Pons (tissue), 1 donor: ENCODE data around the gene CDH5.

Source experiments
- DNase-seq: peaks from one replicate; pipeline ENCODE4 v3.0.0-alpha.2; 2016; ENCODE audit warnings: low spot score

CDH5 gene

GRCh38 chr16:66416939-66417700 is 50.6 kb downstream of the CDH5 start:
- no peak for DNase-seq

GRCh38 chr16:66418165-66418962 is 51.9 kb downstream of the CDH5 start:
- no peak for DNase-seq

- DNase-seq = no peak
These were observed 53.0 kb downstream of the CDH5 start for GRCh38 chr16:66419527-66419926.

- DNase-seq = no peak
These were observed 53.9 kb downstream of the CDH5 start for GRCh38 chr16:66420396-66420795.

DNA sequence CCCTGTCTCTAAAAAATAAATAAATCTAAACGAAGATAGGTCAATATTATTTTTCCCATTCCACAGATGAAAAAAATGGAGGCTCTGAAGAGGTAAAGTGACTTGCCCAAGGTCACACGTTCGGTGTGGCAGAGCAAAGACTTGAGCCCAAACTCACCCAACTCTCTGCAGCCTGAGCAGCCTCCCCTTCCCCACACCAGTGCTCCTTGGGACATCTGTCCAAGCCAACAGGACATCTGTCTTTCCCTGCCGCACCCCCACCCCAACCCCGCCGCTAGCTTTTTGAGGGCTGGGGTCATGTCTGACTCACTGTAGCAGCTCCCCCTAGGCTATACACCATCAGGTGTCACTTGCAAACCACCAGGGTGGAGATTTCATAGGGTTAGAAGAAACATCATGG is 55.4 kb downstream of the CDH5 start:
- DNase-seq = no peak

DNA sequence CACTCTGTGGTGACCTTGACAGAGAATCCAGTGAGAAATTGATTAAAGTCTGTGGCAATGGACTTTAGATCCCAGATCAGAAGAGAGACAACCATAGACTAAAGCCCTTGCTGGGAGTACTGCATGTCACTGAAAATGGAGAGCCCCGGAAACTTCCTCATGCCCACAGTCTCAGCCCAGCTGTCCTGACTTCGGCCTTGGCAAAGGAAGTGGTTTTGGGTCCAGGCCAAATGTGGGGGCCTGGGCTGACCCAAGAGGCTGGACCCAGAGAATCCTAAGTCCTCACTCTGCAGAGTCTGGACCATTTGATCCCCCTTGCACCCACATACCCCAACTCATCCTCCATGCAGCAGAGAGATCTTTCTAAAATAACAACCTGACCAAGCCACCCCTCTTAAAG is 55.9 kb downstream of the CDH5 start:
- DNase-seq = peak; percentile 11

DNA sequence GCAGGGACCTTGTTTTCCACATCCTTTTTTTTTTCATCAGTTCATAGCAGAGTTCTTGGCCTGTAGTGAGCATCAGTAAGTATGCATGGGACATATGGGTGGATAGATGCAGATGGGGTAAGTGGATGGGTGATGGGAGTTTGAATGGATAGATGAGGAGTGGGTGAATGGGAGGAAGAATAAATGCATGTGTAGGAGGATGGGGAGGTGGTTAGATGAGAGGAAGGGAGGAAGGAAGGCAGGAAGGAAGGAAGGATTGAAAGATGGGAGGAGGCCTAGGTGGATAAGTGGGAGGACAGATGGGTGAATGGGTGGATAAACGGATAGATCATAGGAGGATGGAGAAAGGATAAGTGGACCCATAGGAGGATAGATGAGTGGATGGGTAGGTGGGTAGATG is 56.7 kb downstream of the CDH5 start:
- DNase-seq = no peak

- no peak for DNase-seq
These were observed 59.2 kb downstream of the CDH5 start for GRCh38 chr16:66425651-66426050.

DNA sequence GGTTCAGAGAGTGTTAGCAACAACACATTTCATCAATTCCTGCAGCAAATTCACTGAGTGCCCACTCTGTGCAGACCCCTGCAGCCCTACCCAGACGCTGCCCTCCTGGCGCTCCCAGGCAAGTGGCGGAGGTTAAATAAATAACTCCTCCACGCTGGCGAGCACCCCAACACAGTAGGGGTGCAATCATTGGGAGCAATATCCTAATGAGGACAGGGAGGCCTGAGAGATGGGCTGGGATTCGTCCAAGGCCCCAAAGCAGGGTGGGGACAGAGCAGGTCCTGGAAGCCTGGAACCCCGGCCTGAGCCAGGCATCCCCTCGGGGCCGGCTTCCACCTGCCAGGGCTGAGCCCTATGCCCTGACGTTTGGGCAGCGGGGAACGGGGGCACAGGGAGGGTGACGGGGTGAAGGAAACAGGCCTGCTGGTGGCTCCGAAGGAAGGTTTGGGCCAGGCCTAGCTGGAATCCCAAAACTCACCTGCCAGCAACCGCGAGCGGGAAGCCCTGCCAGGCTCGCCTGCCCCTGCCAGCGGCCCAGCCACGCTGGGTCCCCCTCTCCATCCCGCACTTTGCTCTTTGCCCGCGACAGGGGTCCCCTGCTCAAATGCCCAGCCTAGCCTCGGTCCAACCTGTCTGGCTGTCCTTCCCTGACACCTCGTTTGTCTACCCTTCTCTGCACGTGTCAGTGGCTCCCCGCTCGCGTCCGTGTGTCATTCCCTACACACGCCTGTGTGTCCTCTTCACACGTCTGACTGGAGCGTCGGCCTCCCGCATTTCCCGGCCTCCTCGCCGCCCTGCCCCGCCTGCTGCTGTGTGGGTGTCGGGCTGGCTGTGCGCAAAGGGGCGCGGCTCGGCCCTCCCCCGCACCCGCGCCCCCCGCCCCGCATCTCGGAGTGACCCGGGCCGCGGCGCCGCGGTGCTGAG is 59.9 kb downstream of the CDH5 start:
- DNase-seq = no peak

GRCh38 chr16:66427036-66427860 is 60.8 kb downstream of the CDH5 start, which contains the start of gene BEAN1:
Gene BEAN1, plus strand, starts transcription at chr16:66427295. Its CDS starts 10,382 bp downstream, at chr16:66437677.
- no peak for DNase-seq

- DNase-seq = no peak
These were observed 61.6 kb downstream of the CDH5 start for GRCh38 chr16:66427871-66428681.

GRCh38 chr16:66428682-66429251 is 62.3 kb downstream of the CDH5 start:
- no peak for DNase-seq

DNA sequence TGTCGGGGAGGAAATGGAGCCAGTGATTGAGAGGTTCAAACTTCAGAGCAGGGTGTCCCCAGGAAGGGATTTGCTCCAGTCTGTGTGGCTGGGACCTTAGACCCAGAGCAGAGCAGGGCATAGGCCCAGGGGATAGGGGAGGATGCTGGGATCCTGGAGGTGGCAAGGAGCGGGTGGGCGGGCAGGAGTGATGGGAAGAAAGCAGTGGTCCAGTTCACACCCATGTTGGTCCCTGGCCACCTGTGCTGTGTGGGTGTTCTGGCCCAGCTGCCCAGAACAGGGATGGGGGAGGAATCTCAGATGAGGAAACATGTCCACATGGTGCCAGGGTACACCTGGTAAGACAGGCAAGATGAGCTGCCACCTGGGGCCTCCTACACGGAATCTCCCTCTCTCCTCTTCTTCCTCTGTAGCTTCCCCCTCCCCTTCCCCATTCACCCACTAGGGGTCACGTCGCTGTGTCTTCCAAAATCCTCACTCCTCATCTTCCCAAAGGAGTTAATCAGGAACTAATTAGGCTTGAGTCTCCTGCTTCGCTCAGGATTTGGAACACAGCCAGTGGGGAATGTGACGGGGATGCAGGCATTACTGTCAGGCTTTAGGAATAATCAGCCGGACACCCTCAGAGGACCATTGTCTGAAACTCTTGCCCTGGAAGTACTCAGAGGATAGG is 62.9 kb downstream of the CDH5 start:
- no peak for DNase-seq

DNA sequence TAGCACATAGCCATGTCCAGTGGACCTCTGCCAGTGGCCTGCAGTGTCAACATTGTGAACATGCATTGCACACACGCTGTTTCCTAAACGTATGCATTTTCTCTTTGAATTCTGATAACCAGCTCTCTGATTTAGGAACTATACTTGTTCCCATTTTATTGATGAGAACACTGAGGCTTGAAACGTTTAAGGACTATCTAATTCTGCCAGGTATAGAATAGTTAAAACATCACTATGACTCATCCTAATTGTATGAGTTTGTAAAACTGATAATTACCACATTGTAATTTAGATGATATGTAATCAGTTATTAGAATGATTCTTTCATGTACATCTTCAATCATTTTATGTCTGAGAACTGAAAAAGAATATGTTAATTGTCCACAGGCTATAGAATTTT is 63.7 kb downstream of the CDH5 start:
- DNase-seq = no peak

- DNase-seq = no peak
These were observed 65.3 kb downstream of the CDH5 start for GRCh38 chr16:66431760-66432159.

GRCh38 chr16:66432429-66432828 is 65.9 kb downstream of the CDH5 start:
- no peak for DNase-seq

- DNase-seq = no peak
These were observed 68.3 kb downstream of the CDH5 start for GRCh38 chr16:66434619-66435430.

DNA sequence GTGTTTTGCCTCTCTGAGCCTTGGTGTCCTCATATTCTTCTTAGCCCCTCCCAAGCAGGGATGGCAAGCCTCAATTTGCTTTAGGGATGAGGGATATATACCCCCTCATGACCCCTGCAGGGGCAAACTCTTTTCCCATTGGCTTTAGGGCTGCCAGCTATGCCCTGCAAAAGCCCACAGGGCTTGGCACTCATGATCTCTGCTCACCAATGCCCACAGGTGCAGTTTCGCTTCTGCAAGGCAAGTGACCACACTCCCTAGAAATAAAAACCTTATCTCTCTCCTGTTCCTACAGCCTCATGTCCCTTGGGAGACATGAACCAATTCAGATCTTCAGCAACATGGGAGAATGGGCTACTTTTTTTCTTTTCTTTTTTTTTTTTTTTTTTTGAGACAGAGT is 69.4 kb downstream of the CDH5 start:
- no peak for DNase-seq
